ENCODE measurements around the gene ELAVL1. TPM values are rescaled to one million over a fixed set of nuclear protein-coding genes. Genes with fewer than 3 reads are reported as not detected.

ELAVL1 gene
- total and polyA plus RNA-seq, 9 of the 15 experiments (the other 6 are each of a cell fraction or from before 2014, with no cell fraction given) = 4.3 to 172 (median 69.2) TPM

- TF ChIP-seq LARP7 (IDR thresholded peaks at IDR 0.05) (no peak), NRF1 (conservative IDR thresholded peaks at IDR 0.05 in 1 of 2, IDR thresholded peaks at IDR 0.05 in 1 of 2) (peak; percentile 91 to 92), E2F3 (CRISPR knock-in tag; IDR thresholded peaks at IDR 0.05) (no peak), HDAC1 (IDR thresholded peaks at IDR 0.05) (peak in 1 of 2 experiments; percentile 99; a peak in 2 of 4 replicates), ZNF584 (CRISPR knock-in tag; IDR thresholded peaks at IDR 0.05; ENCODE audit: low read depth) (no peak), MEF2D (tag; conservative IDR thresholded peaks at IDR 0.05; ENCODE audit: low read depth) (no peak), ZNF3 (CRISPR knock-in tag; IDR thresholded peaks at IDR 0.05) (no peak), MLX (CRISPR knock-in tag; conservative IDR thresholded peaks at IDR 0.05) (no peak), EP300 (IDR thresholded peaks at IDR 0.05; ENCODE audit: low read length) (peak; percentile 2; the same call in 1 of the 2 replicates), FOXA1 (IDR thresholded peaks at IDR 0.05; ENCODE audit: borderline replicate concordance) (no peak), NCOR1 (IDR thresholded peaks at IDR 0.05) (no peak), NCOA2 (IDR thresholded peaks at IDR 0.05; ENCODE audit: partially characterized antibody in 2 of 2) (no peak), CREM (IDR thresholded peaks at IDR 0.05; ENCODE audit: low read depth) (peak; percentile 97), NFYB (IDR thresholded peaks at IDR 0.05; ENCODE audit: extremely low read depth, insufficient read length) (peak; percentile 62), ZNF655 (CRISPR knock-in tag; IDR thresholded peaks at IDR 0.05) (no peak; the same call in 1 of the 2 replicates), EZH2 (IDR thresholded peaks at IDR 0.05; ENCODE audit: borderline replicate concordance, low read depth, low read length) (no peak), CREB1 (IDR thresholded peaks at IDR 0.05) (peak; percentile 95), CREB1 (CRISPR knock-in tag; IDR thresholded peaks at IDR 0.05) (peak; percentile 95), ZC3H4 (CRISPR knock-in tag; IDR thresholded peaks at IDR 0.05; ENCODE audit: borderline replicate concordance) (no peak), ASH1L (IDR thresholded peaks at IDR 0.05; ENCODE audit: borderline replicate concordance, low read depth, partially characterized antibody) (peak; percentile 77), ILF3 (IDR thresholded peaks at IDR 0.05; ENCODE audit: borderline replicate concordance) (peak; percentile 35; the same call in 1 of the 2 replicates), HDGF (IDR thresholded peaks at IDR 0.05) (no peak; the same call in 1 of the 2 replicates), ZNF449 (CRISPR knock-in tag; IDR thresholded peaks at IDR 0.05) (no peak), ATF3 (IDR thresholded peaks at IDR 0.05) (peak; percentile 100), ATF3 (CRISPR knock-in tag; conservative IDR thresholded peaks at IDR 0.05) (peak; percentile 99)
Measured at GRCh38 chr19:7943444-7944176, 61.8 kb downstream of the ELAVL1 start, which contains the start of gene TIMM44 (continued).
